WTC11 (cell line): ENCODE results near the gene RAB39A. TPM values are rescaled to one million over a fixed set of nuclear protein-coding genes. Genes with fewer than 3 reads are reported as not detected.

Experiments
- ATAC-seq: fragments of 200-7000 bp; cut with Tn5 transposase; 2 replicates; pipeline ENCODE4 v1.10.0; 2021; ENCODE audit warnings: mild to moderate bottlenecking, moderate library complexity
- CTCF ChIA-PET: fragments of 300-600 bp; sonication (Branson Sonifier 250); formaldehyde crosslinking; loops from one replicate; lab custom pipeline; 2021; ENCODE audit warnings: antibody characterized with exemption; lab: Charles Lee
- POLR2A ChIA-PET: fragments of 350-600 bp; sonication (Branson Sonifier 250); formaldehyde crosslinking; loops from one replicate; lab custom pipeline; 2021; ENCODE audit warnings: antibody characterized with exemption; lab: Charles Lee
- DNase-seq: peaks from one replicate; pipeline ENCODE4 v3.0.0; 2021; ENCODE audit warnings: low spot score
- H3K27ac Mint-ChIP-seq: 2 replicates; pipeline ENCODE4 v1.8.0; 2021; ENCODE audit warnings: mixed read lengths
- H3K27me3 Mint-ChIP-seq: 2 replicates; pipeline ENCODE4 v1.8.0; 2021; ENCODE audit warnings: low read depth, mild to moderate bottlenecking, moderate library complexity, mixed read lengths
- H3K36me3 Mint-ChIP-seq: 2 replicates; pipeline ENCODE4 v1.8.0; 2021; ENCODE audit warnings: mixed read lengths
- H3K4me1 Mint-ChIP-seq: 2 replicates; pipeline ENCODE4 v1.8.0; 2022; ENCODE audit warnings: mixed read lengths
- H3K4me3 Mint-ChIP-seq: 2 replicates; pipeline ENCODE4 v1.8.0; 2021; ENCODE audit warnings: mild to moderate bottlenecking, moderate library complexity, mixed read lengths
- H3K9me3 Mint-ChIP-seq: 2 replicates; pipeline ENCODE4 v1.8.0; 2021; ENCODE audit warnings: mixed read lengths
- EMX1 ChIP-seq: fragments of 250-450 bp; sonication (Bioruptor Pico); IDR thresholded peaks from 2 replicates; pipeline ENCODE4 v1.8.0; 2021; ENCODE audit warnings: mild to moderate bottlenecking
- FOXP4 ChIP-seq: sonication (generic); formaldehyde crosslinking; IDR thresholded peaks from 2 replicates; pipeline ENCODE4 v1.8.0; 2022; ENCODE audit warnings: mild to moderate bottlenecking, missing genetic modification reagents
- MYBL2 ChIP-seq: sonication (generic); formaldehyde crosslinking; IDR thresholded peaks from 2 replicates; pipeline ENCODE4 v1.8.1; 2023; ENCODE audit warnings: mild to moderate bottlenecking, moderate library complexity, missing genetic modification reagents
- NR3C1 ChIP-seq: sonication (generic); formaldehyde crosslinking; conservative IDR thresholded peaks from 2 replicates; pipeline ENCODE4 v1.8.1; 2023; ENCODE audit warnings: low read depth, mild to moderate bottlenecking, missing genetic modification reagents
- TEAD1 ChIP-seq: sonication (generic); formaldehyde crosslinking; IDR thresholded peaks from 2 replicates; pipeline ENCODE4 v1.8.0; 2022; ENCODE audit warnings: mild to moderate bottlenecking, missing genetic modification reagents
- ZNF317 ChIP-seq: sonication (generic); formaldehyde crosslinking; IDR thresholded peaks from 2 replicates; pipeline ENCODE4 v1.8.1; 2023; ENCODE audit warnings: low read depth, mild to moderate bottlenecking, moderate library complexity, missing genetic modification reagents, borderline replicate concordance
- ZNF423 ChIP-seq: fragments of 250-450 bp; sonication (Bioruptor Pico); IDR thresholded peaks from 2 replicates; pipeline ENCODE4 v2.1.2; 2022; ENCODE audit warnings: mild to moderate bottlenecking, moderate library complexity
- total RNA-seq: library from RNA; stranded (reverse); gene quantifications from 3 replicates; pipeline ENCODE4 v1.2.3, GENCODE V29; 2021
- TF ChIP-seq, protein P1 (sequence below): fragments of 250-450 bp; sonication (Bioruptor Pico); IDR thresholded peaks from 2 replicates; pipeline ENCODE4 v1.9.0; 2021; ENCODE audit warnings: mild to moderate bottlenecking, borderline replicate concordance
- TF ChIP-seq, protein P2 (sequence below): sonication (generic); formaldehyde crosslinking; IDR thresholded peaks from 2 replicates; pipeline ENCODE4 v1.8.0; 2023; ENCODE audit warnings: missing genetic modification reagents, mild to moderate bottlenecking, borderline replicate concordance
- TF ChIP-seq, protein P3 (sequence below): sonication (generic); formaldehyde crosslinking; IDR thresholded peaks from 2 replicates; pipeline ENCODE4 v1.8.1; 2023; ENCODE audit warnings: mild to moderate bottlenecking, missing genetic modification reagents, moderate library complexity

Gene RAB39A
- total RNA-seq, 1 experiment from 2014 or later: 12.1 TPM

- TF ChIP-seq NR3C1 (CRISPR knock-in tag): no peak
- TF ChIP-seq, all 79 proteins: peak for 0
Observed at GRCh38 chr11:107929611-107930200, 1.5 kb downstream of the RAB39A start (continued).

DNA sequence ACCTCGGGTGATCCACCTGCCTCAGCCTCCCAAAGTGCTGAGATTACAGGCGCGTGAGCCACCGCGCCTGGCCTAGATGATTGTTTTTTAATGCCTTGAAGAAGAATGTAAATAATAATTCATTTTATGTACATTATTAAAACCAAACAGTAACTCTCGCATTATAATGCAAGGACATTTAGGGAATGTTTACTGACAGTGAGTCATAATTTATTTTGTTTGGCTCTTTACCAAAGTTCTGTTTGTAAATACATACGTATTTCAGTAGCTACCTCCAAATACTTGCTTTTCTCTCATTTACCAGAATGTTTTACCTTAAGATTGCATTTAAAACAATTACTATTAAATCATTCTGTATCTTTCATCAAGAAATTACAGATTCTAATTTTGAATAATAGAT is 3.0 kb downstream of the RAB39A start:
- H3K27me3 Mint-ChIP-seq: peaks cover 2% of the 10 kb centered on the region; the same call in 1 of the 2 replicates
- no peak overlapping the region for H3K27ac Mint-ChIP-seq
- H3K9me3 Mint-ChIP-seq: peaks cover 2% of the 10 kb centered on the region; the same call in 1 of the 2 replicates
- DNase-seq (no peak), ATAC-seq (no peak)
- TF ChIP-seq MYBL2 (CRISPR knock-in tag) (no peak), TEAD1 (CRISPR knock-in tag) (no peak), NR3C1 (CRISPR knock-in tag) (no peak), ZNF423 (no peak), EMX1 (CRISPR knock-in tag) (no peak)
- TF ChIP-seq, protein P1, sequence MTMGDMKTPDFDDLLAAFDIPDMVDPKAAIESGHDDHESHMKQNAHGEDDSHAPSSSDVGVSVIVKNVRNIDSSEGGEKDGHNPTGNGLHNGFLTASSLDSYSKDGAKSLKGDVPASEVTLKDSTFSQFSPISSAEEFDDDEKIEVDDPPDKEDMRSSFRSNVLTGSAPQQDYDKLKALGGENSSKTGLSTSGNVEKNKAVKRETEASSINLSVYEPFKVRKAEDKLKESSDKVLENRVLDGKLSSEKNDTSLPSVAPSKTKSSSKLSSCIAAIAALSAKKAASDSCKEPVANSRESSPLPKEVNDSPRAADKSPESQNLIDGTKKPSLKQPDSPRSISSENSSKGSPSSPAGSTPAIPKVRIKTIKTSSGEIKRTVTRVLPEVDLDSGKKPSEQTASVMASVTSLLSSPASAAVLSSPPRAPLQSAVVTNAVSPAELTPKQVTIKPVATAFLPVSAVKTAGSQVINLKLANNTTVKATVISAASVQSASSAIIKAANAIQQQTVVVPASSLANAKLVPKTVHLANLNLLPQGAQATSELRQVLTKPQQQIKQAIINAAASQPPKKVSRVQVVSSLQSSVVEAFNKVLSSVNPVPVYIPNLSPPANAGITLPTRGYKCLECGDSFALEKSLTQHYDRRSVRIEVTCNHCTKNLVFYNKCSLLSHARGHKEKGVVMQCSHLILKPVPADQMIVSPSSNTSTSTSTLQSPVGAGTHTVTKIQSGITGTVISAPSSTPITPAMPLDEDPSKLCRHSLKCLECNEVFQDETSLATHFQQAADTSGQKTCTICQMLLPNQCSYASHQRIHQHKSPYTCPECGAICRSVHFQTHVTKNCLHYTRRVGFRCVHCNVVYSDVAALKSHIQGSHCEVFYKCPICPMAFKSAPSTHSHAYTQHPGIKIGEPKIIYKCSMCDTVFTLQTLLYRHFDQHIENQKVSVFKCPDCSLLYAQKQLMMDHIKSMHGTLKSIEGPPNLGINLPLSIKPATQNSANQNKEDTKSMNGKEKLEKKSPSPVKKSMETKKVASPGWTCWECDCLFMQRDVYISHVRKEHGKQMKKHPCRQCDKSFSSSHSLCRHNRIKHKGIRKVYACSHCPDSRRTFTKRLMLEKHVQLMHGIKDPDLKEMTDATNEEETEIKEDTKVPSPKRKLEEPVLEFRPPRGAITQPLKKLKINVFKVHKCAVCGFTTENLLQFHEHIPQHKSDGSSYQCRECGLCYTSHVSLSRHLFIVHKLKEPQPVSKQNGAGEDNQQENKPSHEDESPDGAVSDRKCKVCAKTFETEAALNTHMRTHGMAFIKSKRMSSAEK (CRISPR knock-in tag): no peak
- ChIA-PET POLR2A (no interaction called here), CTCF (interaction anchor here (2.2 kb wide), 1 partner anchor 15 kb away, joined by 6 read pairs; no protein-coding TSS in a partner anchor)
- no peak overlapping the region for H3K4me3 Mint-ChIP-seq
- peaks cover 8% of the 10 kb centered on the region for H3K36me3 Mint-ChIP-seq
- peaks cover 14% of the 10 kb centered on the region for H3K4me1 Mint-ChIP-seq

DNA sequence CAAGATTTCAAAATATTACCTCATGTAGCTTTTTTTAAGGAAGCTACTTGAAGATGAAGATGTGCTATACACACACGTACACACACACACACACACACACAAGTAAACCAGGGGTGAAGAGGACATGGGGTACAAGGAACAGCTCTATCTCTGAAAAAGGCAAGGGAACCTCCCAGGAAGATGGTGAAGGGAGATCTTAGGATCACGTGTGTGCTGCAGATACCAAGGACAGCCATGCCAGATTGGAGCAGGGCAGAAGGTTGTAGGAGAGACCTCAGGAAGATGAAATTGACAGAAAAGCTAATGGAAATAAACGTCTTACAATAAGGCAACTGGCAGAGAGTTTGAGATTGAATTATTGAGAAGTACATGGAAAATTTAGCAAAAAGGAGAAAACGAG is 19.7 kb downstream of the RAB39A start:
- peak; percentile 68 for ATAC-seq
- TF ChIP-seq, protein P2, sequence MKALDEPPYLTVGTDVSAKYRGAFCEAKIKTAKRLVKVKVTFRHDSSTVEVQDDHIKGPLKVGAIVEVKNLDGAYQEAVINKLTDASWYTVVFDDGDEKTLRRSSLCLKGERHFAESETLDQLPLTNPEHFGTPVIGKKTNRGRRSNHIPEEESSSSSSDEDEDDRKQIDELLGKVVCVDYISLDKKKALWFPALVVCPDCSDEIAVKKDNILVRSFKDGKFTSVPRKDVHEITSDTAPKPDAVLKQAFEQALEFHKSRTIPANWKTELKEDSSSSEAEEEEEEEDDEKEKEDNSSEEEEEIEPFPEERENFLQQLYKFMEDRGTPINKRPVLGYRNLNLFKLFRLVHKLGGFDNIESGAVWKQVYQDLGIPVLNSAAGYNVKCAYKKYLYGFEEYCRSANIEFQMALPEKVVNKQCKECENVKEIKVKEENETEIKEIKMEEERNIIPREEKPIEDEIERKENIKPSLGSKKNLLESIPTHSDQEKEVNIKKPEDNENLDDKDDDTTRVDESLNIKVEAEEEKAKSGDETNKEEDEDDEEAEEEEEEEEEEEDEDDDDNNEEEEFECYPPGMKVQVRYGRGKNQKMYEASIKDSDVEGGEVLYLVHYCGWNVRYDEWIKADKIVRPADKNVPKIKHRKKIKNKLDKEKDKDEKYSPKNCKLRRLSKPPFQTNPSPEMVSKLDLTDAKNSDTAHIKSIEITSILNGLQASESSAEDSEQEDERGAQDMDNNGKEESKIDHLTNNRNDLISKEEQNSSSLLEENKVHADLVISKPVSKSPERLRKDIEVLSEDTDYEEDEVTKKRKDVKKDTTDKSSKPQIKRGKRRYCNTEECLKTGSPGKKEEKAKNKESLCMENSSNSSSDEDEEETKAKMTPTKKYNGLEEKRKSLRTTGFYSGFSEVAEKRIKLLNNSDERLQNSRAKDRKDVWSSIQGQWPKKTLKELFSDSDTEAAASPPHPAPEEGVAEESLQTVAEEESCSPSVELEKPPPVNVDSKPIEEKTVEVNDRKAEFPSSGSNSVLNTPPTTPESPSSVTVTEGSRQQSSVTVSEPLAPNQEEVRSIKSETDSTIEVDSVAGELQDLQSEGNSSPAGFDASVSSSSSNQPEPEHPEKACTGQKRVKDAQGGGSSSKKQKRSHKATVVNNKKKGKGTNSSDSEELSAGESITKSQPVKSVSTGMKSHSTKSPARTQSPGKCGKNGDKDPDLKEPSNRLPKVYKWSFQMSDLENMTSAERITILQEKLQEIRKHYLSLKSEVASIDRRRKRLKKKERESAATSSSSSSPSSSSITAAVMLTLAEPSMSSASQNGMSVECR (CRISPR knock-in tag): no peak
- no peak for TF ChIP-seq NR3C1 (CRISPR knock-in tag)
- no peak for TF ChIP-seq ZNF317
- TF ChIP-seq, protein P3, sequence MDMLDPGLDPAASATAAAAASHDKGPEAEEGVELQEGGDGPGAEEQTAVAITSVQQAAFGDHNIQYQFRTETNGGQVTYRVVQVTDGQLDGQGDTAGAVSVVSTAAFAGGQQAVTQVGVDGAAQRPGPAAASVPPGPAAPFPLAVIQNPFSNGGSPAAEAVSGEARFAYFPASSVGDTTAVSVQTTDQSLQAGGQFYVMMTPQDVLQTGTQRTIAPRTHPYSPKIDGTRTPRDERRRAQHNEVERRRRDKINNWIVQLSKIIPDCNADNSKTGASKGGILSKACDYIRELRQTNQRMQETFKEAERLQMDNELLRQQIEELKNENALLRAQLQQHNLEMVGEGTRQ: 0 out of 2 replicates have a peak, but pooled peaks have one; percentile 7
- no peak for TF ChIP-seq FOXP4 (CRISPR knock-in tag)
- peak overlapping the region; percentile 51 for H3K27ac Mint-ChIP-seq
- peak overlapping the region; percentile 5; the same call in 1 of the 2 replicates for H3K4me3 Mint-ChIP-seq
- no peaks in the 10 kb centered on the region for H3K27me3 Mint-ChIP-seq
- peaks cover 4% of the 10 kb centered on the region for H3K36me3 Mint-ChIP-seq
- DNase-seq: no peak
- POLR2A ChIA-PET: no interaction called here
- CTCF ChIA-PET: no interaction called here
- H3K9me3 Mint-ChIP-seq: no peaks in the 10 kb centered on the region
- H3K4me1 Mint-ChIP-seq: peaks cover 17% of the 10 kb centered on the region
